Measurements from ENCODE around the gene EEF1AKMT1.

DNA sequence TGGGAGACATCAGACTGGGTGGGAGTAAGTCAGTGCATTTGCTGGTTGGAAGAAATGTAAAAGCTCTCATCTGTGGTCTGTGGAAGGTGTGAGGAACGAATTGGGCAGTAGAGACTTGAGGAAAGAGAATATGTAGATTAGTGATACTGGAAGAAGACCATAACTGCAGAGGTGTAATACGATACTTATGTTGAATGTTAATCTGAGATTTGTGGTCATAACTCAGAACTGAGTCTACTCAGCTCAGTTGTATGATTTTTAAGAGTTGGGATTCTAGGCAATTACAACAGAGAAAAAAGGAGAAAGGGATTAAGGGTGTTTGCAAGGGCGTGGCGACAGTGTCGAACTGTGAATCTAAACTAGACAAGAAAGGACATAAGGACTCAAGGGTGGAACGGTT is 73.5 kb downstream of the EEF1AKMT1 start:
- TF ChIP-seq, protein P1, sequence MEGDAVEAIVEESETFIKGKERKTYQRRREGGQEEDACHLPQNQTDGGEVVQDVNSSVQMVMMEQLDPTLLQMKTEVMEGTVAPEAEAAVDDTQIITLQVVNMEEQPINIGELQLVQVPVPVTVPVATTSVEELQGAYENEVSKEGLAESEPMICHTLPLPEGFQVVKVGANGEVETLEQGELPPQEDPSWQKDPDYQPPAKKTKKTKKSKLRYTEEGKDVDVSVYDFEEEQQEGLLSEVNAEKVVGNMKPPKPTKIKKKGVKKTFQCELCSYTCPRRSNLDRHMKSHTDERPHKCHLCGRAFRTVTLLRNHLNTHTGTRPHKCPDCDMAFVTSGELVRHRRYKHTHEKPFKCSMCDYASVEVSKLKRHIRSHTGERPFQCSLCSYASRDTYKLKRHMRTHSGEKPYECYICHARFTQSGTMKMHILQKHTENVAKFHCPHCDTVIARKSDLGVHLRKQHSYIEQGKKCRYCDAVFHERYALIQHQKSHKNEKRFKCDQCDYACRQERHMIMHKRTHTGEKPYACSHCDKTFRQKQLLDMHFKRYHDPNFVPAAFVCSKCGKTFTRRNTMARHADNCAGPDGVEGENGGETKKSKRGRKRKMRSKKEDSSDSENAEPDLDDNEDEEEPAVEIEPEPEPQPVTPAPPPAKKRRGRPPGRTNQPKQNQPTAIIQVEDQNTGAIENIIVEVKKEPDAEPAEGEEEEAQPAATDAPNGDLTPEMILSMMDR (IDR thresholded peaks at IDR 0.05), result no peak
- no peak for TF ChIP-seq POLR2A (IDR thresholded peaks at IDR 0.05)
